HEK293 (cell line): ENCODE data around the gene TMEM164.
A peak's percentile ranks its signal among the peaks of the same experiment; 100 is the strongest.

Source experiments
- CTCF ChIA-PET: fragments of 350-600 bp; formaldehyde crosslinking; extraction: SDS; loops from one replicate; lab custom pipeline; 2021; ENCODE audit warnings: antibody characterized with exemption; lab: Yijun Ruan, JAX
- POLR2A ChIA-PET: fragments of 300-600 bp; formaldehyde crosslinking; extraction: SDS; loops from one replicate; lab custom pipeline; 2020; ENCODE audit warnings: antibody characterized with exemption, inconsistent platforms; lab: Yijun Ruan, JAX
- H3K27ac ChIP-seq: fragments of 200-500 bp; sonication (Bioruptor generic); 2 replicates; pipeline ENCODE4 v1.5.1; 2014; ENCODE audit warnings: low read depth, low read length, control low read depth, inconsistent platforms; ENCODE audit errors: extremely low read depth
- H3K36me3 ChIP-seq, 2 experiments: fragments of 200-500 bp in 1 of 2; sonication (Bioruptor generic) in 1 of 2; 1 replicate in 1 of 2; 2 replicates in 1 of 2; pipeline ENCODE4 v1.5.1; 2014 to 2017; ENCODE audit warnings: inconsistent platforms in 2 of 2, low read length in 2 of 2; ENCODE audit not compliant: control insufficient read depth in 2 of 2, insufficient read depth in 1 of 2
- H3K4me1 ChIP-seq: fragments of 200-500 bp; sonication (Bioruptor generic); 2 replicates; pipeline ENCODE4 v1.5.1; 2014; ENCODE audit warnings: mild to moderate bottlenecking, low read length, inconsistent platforms; ENCODE audit not compliant: control insufficient read depth, insufficient read depth
- H3K4me3 ChIP-seq: 2 replicates; pipeline ENCODE4 v1.5.1; 2011; ENCODE audit warnings: low read depth, mild to moderate bottlenecking, control low read depth, low read length, moderate library complexity
- H3K9me3 ChIP-seq: fragments of 200-500 bp; sonication (Bioruptor generic); 2 replicates; pipeline ENCODE4 v1.5.1; 2014; ENCODE audit warnings: low read depth, low read length, inconsistent platforms; ENCODE audit not compliant: control insufficient read depth, insufficient read depth
- BCL11B ChIP-seq: fragments of 450-650 bp; formaldehyde crosslinking; IDR thresholded peaks from 2 replicates; pipeline ENCODE4 v1.5.1; 2016; ENCODE audit warnings: low read depth, missing biosample characterization, missing genetic modification characterization
- GLI4 ChIP-seq: fragments of 450-650 bp; formaldehyde crosslinking; IDR thresholded peaks from 2 replicates; pipeline ENCODE4 v1.5.1; 2016; ENCODE audit warnings: missing biosample characterization, missing genetic modification characterization
- KLF17 ChIP-seq: fragments of 450-650 bp; formaldehyde crosslinking; IDR thresholded peaks from 2 replicates; pipeline ENCODE4 v1.5.1; 2016; ENCODE audit warnings: missing biosample characterization, missing genetic modification characterization
- PRDM6 ChIP-seq: fragments of 450-650 bp; formaldehyde crosslinking; IDR thresholded peaks from 2 replicates; pipeline ENCODE4 v1.5.1; 2017; ENCODE audit warnings: missing biosample characterization, missing genetic modification characterization
- SP7 ChIP-seq: fragments of 450-650 bp; formaldehyde crosslinking; IDR thresholded peaks from 2 replicates; pipeline ENCODE4 v1.5.1; 2016; ENCODE audit warnings: missing biosample characterization, missing genetic modification characterization
- YY2 ChIP-seq: fragments of 450-650 bp; formaldehyde crosslinking; IDR thresholded peaks from 2 replicates; pipeline ENCODE4 v1.5.1; 2016; ENCODE audit warnings: missing biosample characterization, missing genetic modification characterization
- ZNF10 ChIP-seq: fragments of 450-650 bp; formaldehyde crosslinking; IDR thresholded peaks from 2 replicates; pipeline ENCODE4 v1.5.1; 2017; ENCODE audit warnings: missing biosample characterization, missing genetic modification characterization
- ZNF19 ChIP-seq: fragments of 450-650 bp; formaldehyde crosslinking; IDR thresholded peaks from 2 replicates; pipeline ENCODE4; 2016; ENCODE audit warnings: missing biosample characterization, missing genetic modification characterization, low read depth
- ZNF2 ChIP-seq: fragments of 450-650 bp; formaldehyde crosslinking; IDR thresholded peaks from 2 replicates; pipeline ENCODE4 v1.5.1; 2016; ENCODE audit warnings: missing biosample characterization, missing genetic modification characterization
- ZNF26 ChIP-seq: fragments of 450-650 bp; formaldehyde crosslinking; IDR thresholded peaks from 2 replicates; pipeline ENCODE4 v1.5.1; 2016; ENCODE audit warnings: missing biosample characterization, missing genetic modification characterization
- ZNF274 ChIP-seq, 2 experiments: fragments of 200-500 bp in 1 of 2; fragments of 450-650 bp in 1 of 2; sonication (Bioruptor generic) in 1 of 2; formaldehyde crosslinking in 1 of 2; IDR thresholded peaks; 2 replicates each; pipeline versions ENCODE4 v1.5.1 to v1.6.1; 2014 to 2016; ENCODE audit warnings: borderline replicate concordance in 1 of 2, inconsistent platforms in 1 of 2, low read length in 1 of 2, missing biosample characterization in 1 of 2, missing genetic modification characterization in 1 of 2
- ZNF335 ChIP-seq: fragments of 450-650 bp; formaldehyde crosslinking; conservative IDR thresholded peaks from 2 replicates; pipeline ENCODE4 v1.5.1; 2016; ENCODE audit warnings: missing biosample characterization, missing genetic modification characterization
- ZNF416 ChIP-seq: fragments of 450-650 bp; formaldehyde crosslinking; IDR thresholded peaks from 2 replicates; pipeline ENCODE4 v1.5.1; 2016; ENCODE audit warnings: missing biosample characterization, missing genetic modification characterization
- ZNF426 ChIP-seq: fragments of 450-650 bp; formaldehyde crosslinking; IDR thresholded peaks from 2 replicates; pipeline ENCODE4 v1.5.1; 2017; ENCODE audit warnings: missing biosample characterization, missing genetic modification characterization, mild to moderate bottlenecking, inconsistent platforms, moderate library complexity
- ZNF610 ChIP-seq: fragments of 450-650 bp; formaldehyde crosslinking; IDR thresholded peaks from 2 replicates; pipeline ENCODE4 v1.5.1; 2016; ENCODE audit warnings: missing biosample characterization, missing genetic modification characterization, borderline replicate concordance
- ZNF704 ChIP-seq: fragments of 450-650 bp; formaldehyde crosslinking; IDR thresholded peaks from 2 replicates; pipeline ENCODE4 v1.5.1; 2016; ENCODE audit warnings: missing biosample characterization, missing genetic modification characterization
- ZNF707 ChIP-seq: fragments of 450-650 bp; formaldehyde crosslinking; IDR thresholded peaks from 2 replicates; pipeline ENCODE4 v1.5.1; 2016; ENCODE audit warnings: missing biosample characterization, missing genetic modification characterization
- ZNF776 ChIP-seq: fragments of 450-650 bp; formaldehyde crosslinking; IDR thresholded peaks from 2 replicates; pipeline ENCODE4 v1.5.0; 2017; ENCODE audit warnings: missing biosample characterization, missing genetic modification characterization, borderline replicate concordance
- ZNF830 ChIP-seq: fragments of 450-650 bp; IDR thresholded peaks from 2 replicates; pipeline ENCODE4 v1.5.0; 2018; ENCODE audit warnings: missing biosample characterization, missing genetic modification characterization, low read depth, mild to moderate bottlenecking, moderate library complexity
- ZSCAN16 ChIP-seq: fragments of 450-650 bp; formaldehyde crosslinking; IDR thresholded peaks from 2 replicates; pipeline ENCODE4 v1.5.1; 2016; ENCODE audit warnings: missing biosample characterization, missing genetic modification characterization

TMEM164 gene

GRCh38 chrX:110015032-110015431, 12.1 kb downstream of the TMEM164 start:
- Histone ChIP-seq H3K27ac (no peak overlapping the region), H3K36me3 (peaks cover 0 to 17% of the 10 kb centered on the region in 2 experiments; a peak in 1 of 3 replicates), H3K4me3 (no peak overlapping the region), H3K4me1 (no peaks in the 10 kb centered on the region), H3K9me3 (no peaks in the 10 kb centered on the region)
- TF ChIP-seq ZNF610, result no peak
- TF ChIP-seq YY2, result no peak
- TF ChIP-seq ZNF426 (tag by site-specific recombination), result no peak
- no peak for TF ChIP-seq ZNF416 (tag by site-specific recombination)
- ChIA-PET POLR2A (interaction anchor here (1.0 kb wide), 1 partner anchor 10 kb away, joined by 3 read pairs; no protein-coding TSS in a partner anchor), CTCF (interaction anchor here (1.2 kb wide), 1 partner anchor 144 kb away, joined by 3 read pairs; no protein-coding TSS in a partner anchor)

- no peak overlapping the region for H3K27ac ChIP-seq
- POLR2A ChIA-PET, result no interaction called here
- peaks cover 0 to 16% of the 10 kb centered on the region in 2 experiments; a peak in 1 of 3 replicates for H3K36me3 ChIP-seq
- H3K4me1 ChIP-seq, result no peaks in the 10 kb centered on the region
- CTCF ChIA-PET, result interaction anchor here (1.2 kb wide), 1 partner anchor 143 kb away, joined by 3 read pairs; no protein-coding TSS in a partner anchor
- TF ChIP-seq ZNF26 (tag by site-specific recombination) (no peak), ZNF707 (tag by site-specific recombination) (no peak)
- TF ChIP-seq, all 188 proteins: peak for 0
- H3K4me3 ChIP-seq, result no peak overlapping the region
- no peaks in the 10 kb centered on the region for H3K9me3 ChIP-seq
These were observed 13.0 kb downstream of the TMEM164 start for GRCh38 chrX:110015915-110016314.

GRCh38 chrX:110020536-110020935, 17.6 kb downstream of the TMEM164 start:
- POLR2A ChIA-PET, result interaction anchor here (1.2 kb wide), 1 partner anchor 18 kb away, joined by 4 read pairs; the partner anchor contains the start of gene TMEM164
- CTCF ChIA-PET, result interaction anchor here (0.7 to 1.2 kb wide), 2 partner anchors 93 to 126 kb away, joined by 3 to 4 read pairs; no protein-coding TSS in a partner anchor
- no peak overlapping the region for H3K27ac ChIP-seq
- peaks cover 13% of the 10 kb centered on the region for H3K4me1 ChIP-seq
- no peaks in the 10 kb centered on the region for H3K9me3 ChIP-seq
- peaks cover 3 to 7% of the 10 kb centered on the region in 2 experiments; a peak in 1 of 3 replicates for H3K36me3 ChIP-seq
- TF ChIP-seq ZNF274 (IDR thresholded peaks at IDR 0.05; ENCODE audit: low read length) (no peak), ZNF274 (tag by site-specific recombination; IDR thresholded peaks at IDR 0.05; ENCODE audit: borderline replicate concordance) (no peak), PRDM6 (tag by site-specific recombination) (no peak), ZNF2 (tag by site-specific recombination) (no peak), ZNF830 (tag by site-specific recombination) (no peak)
- no peak overlapping the region for H3K4me3 ChIP-seq

GRCh38 chrX:110021258-110022022, 18.5 kb downstream of the TMEM164 start:
- no peak overlapping the region for H3K4me3 ChIP-seq
- H3K27ac ChIP-seq, result no peak overlapping the region
- CTCF ChIA-PET, result interaction anchor here (0.6 to 1.2 kb wide), 3 partner anchors 92 to 1063 kb away, joined by 3 to 4 read pairs (median 3); no protein-coding TSS in a partner anchor
- POLR2A ChIA-PET, result interaction anchor here (1.2 kb wide), 1 partner anchor 19 kb away, joined by 4 read pairs; the partner anchor contains the start of gene TMEM164
- peaks cover 3 to 7% of the 10 kb centered on the region in 2 experiments; a peak in 1 of 3 replicates for H3K36me3 ChIP-seq
- H3K9me3 ChIP-seq, result no peaks in the 10 kb centered on the region
- peaks cover 17% of the 10 kb centered on the region for H3K4me1 ChIP-seq
- TF ChIP-seq KLF17 (tag by site-specific recombination) (no peak), ZNF10 (tag by site-specific recombination) (no peak), ZNF19 (tag by site-specific recombination) (no peak), GLI4 (tag by site-specific recombination) (no peak), ZNF704 (tag by site-specific recombination) (no peak), SP7 (tag by site-specific recombination) (no peak), BCL11B (no peak), ZNF335 (tag by site-specific recombination) (0 out of 2 replicates have a peak, but pooled peaks have one; percentile 0), ZNF776 (tag by site-specific recombination) (no peak), ZSCAN16 (tag by site-specific recombination) (no peak)
